NCI-H226 (cell line): Measurements from ENCODE around the gene PRR7.
"Not testable (repeated sequence)": the region's sequence is repeated elsewhere in the genome, so short reads cannot be mapped to it uniquely, and the experiment has no call there.

Experiments
- DNase-seq: peaks from one replicate; pipeline ENCODE4 v3.0.0-alpha.2; 2015

The PRR7 gene, protein sequence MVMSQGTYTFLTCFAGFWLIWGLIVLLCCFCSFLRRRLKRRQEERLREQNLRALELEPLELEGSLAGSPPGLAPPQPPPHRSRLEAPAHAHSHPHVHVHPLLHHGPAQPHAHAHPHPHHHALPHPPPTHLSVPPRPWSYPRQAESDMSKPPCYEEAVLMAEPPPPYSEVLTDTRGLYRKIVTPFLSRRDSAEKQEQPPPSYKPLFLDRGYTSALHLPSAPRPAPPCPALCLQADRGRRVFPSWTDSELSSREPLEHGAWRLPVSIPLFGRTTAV

DNA sequence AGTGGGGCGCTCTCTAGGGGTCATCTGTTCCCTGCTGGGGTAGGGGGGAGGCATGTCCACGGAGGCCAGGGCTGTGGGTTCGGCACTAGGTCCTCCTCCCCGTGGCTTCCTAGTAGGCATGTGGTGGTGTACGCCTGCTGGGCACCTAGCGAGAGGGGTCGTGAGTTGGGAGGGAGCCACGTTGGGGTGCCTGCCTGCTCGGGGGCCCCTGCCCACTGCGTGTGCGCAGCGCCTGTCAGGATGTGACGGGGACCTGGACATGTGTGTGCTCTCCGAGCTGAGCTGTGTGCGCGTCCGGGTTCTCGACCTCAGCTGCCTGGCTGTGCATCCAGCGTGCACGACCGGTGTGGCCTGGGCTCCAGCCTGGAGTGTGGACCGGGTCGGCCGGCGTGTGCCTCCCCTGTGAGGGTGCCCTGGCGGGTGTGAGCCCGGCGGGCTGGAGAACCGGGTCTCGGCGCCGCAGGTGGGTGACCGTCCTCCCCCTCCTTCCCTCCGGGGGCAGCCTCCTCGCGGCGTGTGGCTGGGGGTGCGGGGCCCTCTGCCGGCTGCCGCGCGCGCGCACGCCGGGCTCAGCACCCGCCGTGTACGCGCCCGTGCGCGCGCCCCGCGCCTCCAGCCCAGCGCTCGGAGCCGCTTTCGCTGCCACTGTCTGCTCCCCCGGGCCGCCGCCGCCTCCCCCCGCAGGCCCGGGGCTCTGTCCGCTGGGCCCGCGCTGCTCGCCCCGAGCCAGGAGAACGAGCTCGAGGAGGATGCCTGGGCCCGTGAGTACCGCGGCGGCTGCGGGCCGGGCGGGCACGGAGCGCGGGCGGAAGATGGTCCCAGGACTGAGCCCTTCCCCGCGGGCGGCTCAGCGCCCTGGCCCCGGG, at the start of gene PRR7:
PRR7 (plus strand) TSS at position 615 of the 866 bp plus-strand sequence. CDS start 8,254 bp downstream, outside the sequence.
- DNase-seq = peak; percentile 53

DNA sequence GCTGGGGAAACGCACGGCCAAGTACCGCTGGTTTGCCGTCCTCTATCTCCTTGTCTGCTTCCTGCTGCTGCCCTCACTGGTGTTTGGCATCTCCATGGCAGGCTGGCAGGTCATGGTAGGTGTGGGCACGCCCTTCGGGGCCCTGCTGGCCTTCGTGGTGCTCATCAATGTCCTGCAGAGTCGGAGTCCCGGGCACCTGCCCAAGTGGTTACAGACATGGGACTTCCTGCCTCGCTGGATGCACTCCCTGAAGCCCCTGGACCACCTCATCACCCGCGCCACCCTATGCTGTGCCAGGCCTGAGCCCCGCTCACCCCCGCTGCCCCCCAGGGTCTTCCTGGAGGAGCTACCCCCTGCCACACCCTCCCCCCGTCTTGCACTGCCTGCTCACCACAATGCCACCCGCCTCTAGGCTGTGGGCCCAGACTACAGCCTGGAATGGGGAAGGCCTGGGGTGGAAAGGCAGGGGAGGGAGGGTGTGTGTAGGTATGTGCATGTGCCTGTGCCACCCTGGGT, 48.7 kb upstream of the PRR7 start:
- no peak for DNase-seq

DNA sequence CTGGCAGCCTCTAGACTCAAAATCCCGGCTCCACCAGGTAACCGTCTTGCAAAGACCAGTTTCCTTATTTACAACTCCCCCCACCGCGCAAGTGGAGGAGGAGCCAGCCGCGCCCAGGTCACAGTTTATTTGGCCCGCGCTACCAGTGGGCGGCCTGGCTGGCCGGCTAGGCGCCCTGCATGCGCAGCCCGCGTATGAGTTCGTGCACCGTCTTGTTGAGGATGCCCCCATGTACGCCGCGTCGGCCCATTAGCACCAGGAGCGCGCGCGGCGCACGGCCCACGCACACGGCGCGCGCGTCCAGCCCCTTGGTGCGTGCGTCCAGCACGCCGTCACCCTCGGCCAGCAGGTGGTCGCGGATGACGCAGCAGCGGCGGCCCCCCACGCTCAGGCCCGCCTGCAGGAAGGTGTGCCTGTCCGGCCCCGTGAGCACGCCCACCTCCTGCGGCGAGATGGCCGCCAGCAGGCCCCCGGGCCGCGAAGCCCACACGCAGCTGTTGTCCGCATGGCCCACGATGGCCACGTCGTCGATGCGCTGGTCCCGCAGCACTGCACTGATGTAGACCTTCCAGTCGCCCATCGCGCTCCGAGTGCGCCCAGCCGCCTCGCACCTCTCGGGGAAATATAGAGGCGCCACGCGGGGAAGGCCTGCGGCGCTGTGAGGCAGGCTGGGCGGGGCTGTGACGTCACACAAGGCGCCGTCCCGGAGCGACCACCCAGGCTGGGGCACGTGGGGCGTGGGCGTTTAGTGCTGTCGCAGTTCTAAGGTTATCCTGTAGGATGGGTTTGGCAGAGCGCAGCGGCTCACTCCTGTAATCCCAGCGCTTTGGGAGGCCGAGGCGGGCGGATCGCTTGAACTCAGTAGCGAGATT, 46.4 kb upstream of the PRR7 start, which contains the start of gene PFN3:
PFN3 (minus strand) TSS at position 665 of the 872 bp plus-strand sequence; CDS start at position 580, 85 bp downstream.
- DNase-seq = no peak

DNA sequence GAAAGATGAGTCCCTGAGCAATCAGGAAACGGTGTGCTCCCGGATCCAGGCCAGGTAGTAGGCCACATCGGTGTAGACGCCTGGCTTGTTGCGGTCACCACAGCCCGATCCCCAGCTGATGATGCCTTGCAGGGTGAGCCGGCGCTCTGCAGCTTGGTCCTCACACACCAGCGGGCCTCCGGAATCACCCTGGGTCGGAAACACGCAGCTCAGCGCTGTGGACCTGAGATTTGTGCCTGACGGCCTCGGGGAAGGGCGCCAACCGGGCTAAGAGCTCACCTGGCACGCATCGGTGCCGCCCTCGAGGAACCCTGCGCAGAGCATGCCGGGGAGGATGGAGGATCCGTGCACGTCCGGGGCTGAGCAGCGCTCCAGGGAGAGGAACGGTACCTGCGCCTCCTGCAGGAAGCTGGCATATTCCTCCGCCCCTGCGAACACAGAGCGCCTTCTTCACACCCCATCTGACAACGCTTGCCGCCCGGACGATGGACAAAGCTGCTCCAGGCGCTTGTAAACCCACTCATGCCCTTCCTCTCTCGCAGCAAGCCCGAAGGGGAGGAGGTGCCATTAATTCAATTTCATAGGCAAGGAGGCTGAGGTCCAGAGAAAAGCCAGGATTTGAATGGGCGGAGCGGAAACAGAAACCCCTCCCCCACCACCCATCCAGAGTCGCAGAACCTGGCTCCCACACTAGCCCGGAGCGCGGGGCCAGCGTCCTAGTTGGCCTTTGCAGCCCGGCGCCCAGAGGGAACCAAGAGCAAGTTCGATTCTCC, 44.2 kb upstream of the PRR7 start:
- DNase-seq = peak; percentile 81

DNA sequence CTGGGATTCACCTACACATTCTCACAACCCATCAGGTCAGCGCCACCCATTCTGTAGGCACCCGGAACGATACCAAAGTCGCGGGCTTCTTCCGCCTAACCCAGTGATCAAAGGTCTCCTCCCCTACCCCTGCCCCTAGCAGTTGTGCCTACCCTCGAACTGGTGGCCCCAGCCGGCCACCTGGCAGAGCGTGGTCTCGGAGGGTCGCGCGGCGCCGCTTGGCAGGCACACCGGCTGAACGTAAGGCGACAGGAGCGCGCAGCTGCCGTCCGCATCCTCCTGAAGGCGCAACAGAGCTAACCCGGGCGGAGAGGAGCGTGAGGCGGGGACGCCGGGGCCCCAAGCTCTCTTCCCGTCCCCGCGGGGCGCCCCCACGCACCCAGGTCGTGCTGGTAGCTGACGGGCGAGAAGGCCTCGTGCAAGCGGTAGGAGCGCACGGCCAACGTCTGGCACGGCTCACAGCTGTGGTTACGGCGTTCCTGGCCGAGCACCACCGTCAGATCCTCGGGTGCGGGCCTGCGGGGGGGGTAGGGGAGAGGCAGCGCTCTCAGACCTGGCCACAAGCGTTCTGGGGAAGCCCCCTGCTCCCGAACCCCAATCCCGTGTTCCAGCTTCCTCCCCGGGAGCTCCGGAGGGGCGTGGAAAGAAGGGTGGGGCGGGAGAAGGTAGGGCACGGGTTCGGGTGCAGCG, 43.4 kb upstream of the PRR7 start:
- no peak for DNase-seq

DNA sequence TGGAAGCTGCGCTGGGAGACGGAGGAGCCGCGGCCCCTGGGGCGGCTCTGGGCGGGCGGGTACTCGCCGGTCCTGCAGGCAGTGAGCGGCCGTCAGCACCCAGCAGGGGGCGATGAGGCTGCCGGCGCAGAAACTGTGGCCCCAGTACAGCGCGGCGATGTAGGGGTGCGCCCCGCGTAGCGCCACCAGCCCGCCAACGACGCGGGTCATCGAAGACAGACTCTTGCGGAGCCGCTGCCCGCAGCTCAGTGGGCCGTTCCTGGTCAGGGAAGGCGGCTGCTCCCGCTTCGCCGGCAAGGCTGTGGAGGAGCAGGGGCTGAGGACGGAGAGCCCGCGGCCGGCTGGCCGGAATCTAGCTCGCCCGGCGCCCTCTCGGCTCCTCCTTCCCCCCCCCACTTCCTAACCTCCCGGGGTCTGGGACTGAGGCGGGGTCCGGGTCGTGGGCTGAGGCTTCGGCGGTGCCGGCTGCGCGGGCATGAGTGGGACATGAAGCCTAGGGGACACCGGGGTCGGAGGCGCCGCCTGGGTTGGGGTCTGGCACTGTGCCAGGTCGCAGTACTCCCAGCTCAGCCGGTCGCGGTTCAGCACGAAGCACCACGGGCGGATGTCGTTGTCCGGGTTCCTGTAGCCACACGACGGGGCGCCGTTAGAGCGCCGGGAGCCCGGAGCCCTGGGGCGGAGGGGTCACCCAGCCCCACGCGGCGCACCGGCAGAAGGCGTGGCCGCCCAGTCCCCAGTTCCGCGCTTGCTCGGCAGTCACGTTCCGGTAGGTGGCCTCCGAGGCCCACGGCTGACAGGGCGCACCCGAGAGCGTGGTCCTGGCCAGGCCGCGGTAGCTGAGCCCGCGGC, 42.6 kb upstream of the PRR7 start:
- peak; percentile 66 for DNase-seq

DNA sequence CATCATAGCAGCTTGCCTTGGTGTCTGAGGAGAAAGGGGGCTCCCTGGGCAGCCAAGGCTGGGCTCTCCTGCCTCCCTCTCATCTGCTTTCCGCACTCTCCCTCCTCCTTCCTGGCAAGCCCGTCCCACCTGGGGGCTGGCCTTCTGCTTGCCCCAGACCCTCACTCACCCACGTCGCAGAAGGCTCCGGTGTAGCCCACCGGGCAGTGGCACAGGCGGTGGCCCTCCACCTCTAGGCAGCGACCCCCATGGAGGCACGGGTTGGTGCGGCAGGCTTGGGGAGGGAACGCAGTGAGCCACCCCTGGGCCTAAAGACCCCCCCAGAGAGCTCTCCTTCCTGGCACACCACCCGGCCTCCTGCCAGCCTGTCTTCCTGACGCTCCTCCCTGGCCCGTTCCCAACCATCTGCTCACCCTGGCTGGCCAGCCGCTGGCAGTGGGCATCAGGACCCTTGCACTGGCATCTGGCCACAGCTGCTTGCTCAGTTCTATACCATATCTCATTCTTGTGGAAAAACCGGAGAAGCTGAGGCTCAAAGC, 41.9 kb upstream of the PRR7 start:
- no peak for DNase-seq

DNA sequence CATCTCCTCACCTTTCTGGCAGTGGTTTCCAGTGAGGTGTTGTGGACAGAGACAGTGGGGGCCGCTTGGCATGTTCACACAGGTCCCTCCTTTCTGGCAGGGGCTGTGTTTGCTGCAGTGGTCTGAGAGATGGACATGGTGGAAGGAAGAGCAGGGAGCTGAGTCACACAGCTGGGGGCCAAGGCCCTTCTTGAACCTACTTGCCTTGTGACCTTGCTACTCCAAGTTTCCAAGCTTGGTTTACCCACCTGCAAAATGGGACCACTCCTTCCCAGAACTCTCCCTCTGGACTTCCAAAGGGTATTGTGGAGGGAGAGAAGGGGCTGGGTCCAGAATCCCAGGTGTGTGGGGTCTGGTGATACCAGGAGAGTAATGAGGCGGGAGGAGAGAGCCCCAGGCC, 41.3 kb upstream of the PRR7 start:
- no peak for DNase-seq

DNA sequence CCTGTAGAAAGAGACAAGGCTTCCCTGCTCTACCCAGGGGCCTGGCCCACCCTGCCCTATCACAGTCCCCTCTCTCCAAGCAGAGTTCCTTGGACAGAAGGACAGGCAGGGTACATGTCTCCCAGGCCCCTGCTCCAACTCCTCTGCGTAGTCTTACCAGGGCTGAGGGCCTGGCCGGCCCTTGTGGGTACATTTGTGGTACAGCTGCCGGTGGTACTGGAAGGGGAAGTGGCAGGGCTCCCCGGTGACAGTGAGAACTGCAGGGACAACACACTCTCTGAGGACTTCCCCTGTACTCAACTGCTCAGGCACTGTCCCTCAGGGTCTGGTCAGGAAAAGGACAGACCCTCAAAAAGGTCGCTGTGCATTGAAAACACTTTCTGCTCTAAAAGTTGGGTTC, 40.8 kb upstream of the PRR7 start:
- DNase-seq = no peak

DNA sequence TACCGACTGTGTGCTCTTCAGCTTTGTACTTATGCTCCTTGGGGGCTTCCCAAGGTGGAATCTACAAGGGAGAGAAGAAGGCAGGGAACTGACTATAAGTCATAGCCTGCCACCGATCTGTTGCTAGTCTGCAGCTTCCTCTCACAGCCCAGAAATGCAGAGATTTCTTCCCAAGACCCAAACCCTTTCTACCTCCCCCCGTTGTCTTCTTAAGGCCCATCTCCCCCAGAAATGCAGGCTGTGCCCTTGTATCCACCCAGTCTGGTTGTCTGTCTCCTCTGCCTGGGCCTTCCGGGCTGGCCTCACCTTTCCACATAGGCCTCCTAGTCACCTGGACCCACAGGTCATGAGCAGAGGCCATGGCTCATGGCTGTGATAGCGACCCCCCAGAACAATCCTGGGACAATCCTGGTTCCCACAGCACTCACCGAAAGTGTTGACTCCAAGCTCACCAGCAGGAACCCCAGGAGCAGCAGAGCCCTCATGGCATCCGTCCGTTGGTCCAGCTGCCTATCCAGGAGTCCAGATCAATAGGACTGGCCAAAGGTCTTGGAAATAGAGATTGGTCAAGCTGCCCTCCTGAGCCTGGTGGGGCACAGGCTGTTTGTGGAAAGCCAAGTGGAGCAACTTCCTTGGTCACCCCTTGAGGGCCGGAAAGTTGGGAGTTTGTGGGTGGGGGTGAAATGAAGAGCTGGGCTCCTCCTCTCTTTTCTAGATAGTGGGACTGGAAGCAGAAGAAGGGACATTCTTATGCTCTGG, 37.4 kb upstream of the PRR7 start, which contains the start of gene F12:
F12 (minus strand) TSS at position 522 of the 759 bp plus-strand sequence; CDS start at position 485, 37 bp downstream.
- no peak for DNase-seq

DNA sequence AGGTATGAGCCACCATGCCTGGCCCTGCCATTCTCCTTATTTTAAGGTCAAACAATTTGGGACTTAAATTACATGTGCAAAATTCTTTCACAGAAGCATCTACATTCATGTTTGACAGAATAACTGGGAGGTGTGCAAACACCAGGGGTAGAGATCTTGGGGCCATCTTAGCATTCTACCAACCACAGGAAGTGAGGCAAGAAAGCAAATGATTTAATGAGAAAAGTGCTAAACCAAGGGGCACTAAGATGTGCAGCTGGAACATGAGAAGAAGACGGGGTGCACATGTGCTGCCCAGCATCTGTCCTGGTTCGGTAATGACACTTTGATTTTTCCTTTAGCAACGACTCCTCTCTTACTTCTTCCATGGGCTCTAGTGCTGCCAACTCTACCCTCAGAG, 36.0 kb upstream of the PRR7 start:
- no peak for DNase-seq

DNA sequence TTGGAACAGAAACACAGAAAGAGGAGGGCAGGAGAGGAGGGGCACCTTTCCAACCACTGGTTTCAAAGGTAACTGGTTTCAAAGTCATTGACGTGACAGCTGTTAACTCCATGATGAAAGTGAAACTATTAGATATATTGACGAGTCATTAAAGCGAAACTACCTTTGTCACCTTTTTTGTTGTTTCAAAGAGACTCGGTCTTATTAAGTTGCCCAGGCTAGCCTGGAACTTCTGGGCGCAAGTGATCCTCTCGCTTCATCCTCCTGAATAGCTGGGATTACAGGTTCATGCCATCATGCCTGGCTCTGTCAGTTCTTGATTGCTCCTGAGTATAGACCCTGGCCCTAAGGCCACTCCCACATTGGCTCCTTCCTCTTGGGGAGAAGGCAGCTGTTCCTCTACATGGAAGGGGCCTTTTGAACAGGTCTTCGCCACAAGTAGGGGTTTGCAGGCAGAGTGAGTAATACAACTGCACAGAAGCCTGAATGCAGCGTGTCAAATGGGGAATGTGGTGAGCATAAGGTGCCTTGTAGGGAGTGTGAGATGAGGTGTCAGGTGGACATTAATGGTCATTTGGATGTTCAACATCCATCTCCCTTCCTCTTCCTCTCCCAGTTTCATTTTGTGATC, 33.9 kb upstream of the PRR7 start:
- DNase-seq = no peak

DNA sequence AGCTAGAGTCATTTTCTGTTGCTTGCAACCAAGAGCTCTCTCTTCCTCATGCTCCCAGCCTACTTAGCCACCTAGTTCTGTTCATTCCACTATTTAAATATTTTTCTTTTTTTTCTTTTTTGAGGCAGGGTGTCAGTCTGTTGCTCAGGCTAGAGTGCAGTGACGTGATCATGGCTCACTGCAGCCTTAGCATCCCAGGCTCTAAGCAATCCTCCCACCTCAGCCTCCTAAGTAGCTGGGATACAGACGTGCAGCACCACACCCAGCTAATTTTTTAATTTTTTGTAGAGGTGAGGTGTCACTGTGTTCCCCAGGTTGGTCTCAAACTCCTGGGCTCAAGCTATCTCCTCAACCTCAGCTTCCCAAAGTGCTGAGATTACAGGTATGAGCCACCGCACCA, 32.1 kb upstream of the PRR7 start:
- no peak for DNase-seq

DNA sequence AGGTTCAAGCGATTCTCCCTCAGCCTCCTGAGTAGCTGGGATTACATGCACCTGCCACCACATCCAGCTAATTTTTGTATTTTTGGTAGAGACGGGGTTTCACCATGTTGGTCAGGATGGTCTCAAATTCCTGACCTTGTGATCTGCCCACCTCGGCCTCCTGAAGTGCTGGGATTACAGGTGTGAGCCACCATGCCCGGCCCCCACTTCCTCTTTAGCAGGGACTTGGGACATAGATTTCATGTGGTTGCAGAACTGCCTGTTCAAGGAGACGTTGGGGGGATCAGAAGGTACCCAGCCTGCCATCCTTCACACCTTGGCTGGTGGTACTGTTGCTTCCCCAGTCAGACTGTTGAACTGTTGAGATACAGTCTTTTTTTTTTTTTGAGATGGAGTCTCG, 29.5 kb upstream of the PRR7 start:
- DNase-seq = not testable (repeated sequence)

DNA sequence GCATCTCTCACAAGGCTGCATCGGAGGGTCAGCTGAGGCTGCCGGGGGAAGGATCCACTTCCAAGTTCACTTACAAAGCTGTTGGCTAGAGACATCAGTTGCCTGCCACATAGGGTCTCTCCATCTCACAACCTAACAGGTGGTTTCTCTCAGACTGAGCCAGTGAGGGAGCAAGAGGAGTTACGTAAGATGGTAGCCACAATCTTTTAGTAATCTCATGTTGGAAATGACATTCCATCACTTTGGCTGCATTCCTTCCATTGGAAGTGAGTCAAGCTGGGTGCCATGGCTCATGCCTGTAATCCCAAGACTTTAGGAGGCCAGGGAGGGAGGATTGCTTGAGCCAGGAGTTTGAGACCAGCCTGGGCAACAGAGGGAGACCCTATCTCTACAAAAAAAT, 27.6 kb upstream of the PRR7 start:
- DNase-seq = peak; percentile 59

DNA sequence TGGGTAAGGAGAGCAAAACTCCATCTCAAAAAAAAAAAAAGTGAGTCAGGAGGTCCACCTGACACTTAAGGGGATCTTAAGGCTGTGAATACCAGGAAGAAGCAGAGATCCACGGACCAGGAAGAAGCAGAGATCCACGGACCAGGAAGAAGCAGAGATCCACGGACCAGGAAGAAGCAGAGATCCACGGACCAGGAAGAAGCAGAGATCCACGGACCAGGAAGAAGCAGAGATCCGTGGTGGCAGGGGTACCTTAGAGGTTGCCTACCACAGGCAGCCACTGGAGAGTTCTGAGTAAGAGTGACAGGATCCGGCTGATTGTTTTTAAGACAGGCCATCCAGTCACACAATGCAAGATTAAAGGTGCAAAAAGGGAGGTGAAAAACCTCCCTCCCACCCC, 26.1 kb upstream of the PRR7 start:
- not testable (repeated sequence) for DNase-seq

DNA sequence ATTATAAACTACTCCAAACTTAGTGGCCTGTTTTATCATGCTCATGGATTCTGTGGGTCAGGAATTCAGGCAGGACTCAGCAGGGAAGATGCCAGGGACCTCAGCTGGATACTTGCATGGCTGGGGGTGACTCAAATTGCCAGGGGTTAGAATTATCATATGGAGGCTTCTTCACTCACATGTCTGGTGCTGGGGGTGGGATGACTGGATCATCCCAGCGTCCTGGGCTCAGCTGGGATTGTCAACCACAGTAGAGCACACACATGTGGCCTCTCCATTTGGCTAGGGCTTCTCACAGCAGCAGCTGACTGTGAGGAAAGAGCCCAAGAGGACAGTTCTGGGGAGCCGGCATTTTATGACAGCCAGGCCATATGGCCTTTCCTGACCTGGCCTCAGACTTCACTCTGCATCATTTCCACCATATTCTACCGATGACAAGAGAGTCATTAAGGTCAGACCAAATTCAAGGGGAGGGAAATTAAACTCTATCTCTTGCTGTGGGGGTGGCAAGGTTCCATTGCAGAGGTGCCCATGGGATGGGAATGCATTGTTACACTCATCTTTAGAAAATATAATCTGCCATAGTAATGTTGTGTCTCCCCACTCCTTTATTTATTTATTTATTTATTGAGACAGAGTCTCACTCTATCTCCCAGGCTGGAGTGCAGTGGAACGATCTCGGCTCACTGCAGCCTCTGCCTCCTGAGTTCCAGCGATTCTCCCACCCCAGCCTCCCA, 25.4 kb upstream of the PRR7 start:
- no peak for DNase-seq

DNA sequence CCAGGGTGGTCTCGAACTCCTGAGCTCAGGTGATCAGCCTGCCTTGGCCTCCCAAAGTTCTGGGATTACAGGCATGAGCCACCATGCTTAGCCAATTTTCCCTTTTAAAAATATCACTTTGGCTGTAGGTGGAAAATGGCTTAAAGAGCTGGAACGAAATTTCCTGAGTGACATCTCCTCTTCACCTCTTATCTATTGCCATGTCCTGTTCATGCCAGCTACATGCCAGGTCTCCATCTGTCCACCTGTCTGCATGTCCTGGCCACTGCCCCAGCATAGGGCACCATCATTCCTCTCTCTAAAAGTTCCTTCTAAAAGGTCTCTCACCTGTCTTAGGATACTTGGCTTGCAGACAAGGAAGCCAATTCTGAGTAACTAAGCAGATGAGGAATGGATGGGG, 22.9 kb upstream of the PRR7 start:
- no peak for DNase-seq
